Progenitor cell of endocrine pancreas (in vitro differentiated cells): ENCODE measurements around the gene MYO1E. TPM values are rescaled to one million over a fixed set of nuclear protein-coding genes. Genes with fewer than 3 reads are reported as not detected.
"Not testable (repeated sequence)": the region's sequence is repeated elsewhere in the genome, so short reads cannot be mapped to it uniquely, and the experiment has no call there.

Experiments
- DNase-seq: peaks from one replicate; pipeline ENCODE4 v3.0.0; 2021; ENCODE audit warnings: low spot score; ENCODE audit not compliant: unreplicated experiment
- H3K27ac Mint-ChIP-seq: 2 replicates; pipeline ENCODE4 v1.8.0; 2021; ENCODE audit warnings: mild to moderate bottlenecking, moderate library complexity, mixed read lengths
- H3K27me3 Mint-ChIP-seq: 2 replicates; pipeline ENCODE4 v1.8.0; 2021; ENCODE audit warnings: mixed read lengths
- H3K36me3 Mint-ChIP-seq: 2 replicates; pipeline ENCODE4 v1.8.0; 2022; ENCODE audit warnings: mixed read lengths; ENCODE audit not compliant: insufficient read depth
- H3K4me1 Mint-ChIP-seq: 2 replicates; pipeline ENCODE4 v1.8.0; 2021; ENCODE audit warnings: low read depth, mixed read lengths
- H3K4me3 Mint-ChIP-seq: 2 replicates; pipeline ENCODE4 v1.8.0; 2021; ENCODE audit warnings: low read depth, mild to moderate bottlenecking, moderate library complexity, mixed read lengths
- H3K9me3 Mint-ChIP-seq: 2 replicates; pipeline ENCODE4 v1.8.0; 2021; ENCODE audit warnings: low read depth, mixed read lengths
- total RNA-seq: library from RNA; stranded (reverse); gene quantifications from 2 replicates; pipeline ENCODE4 v1.2.1, GENCODE V29; 2021
- TF ChIP-seq, protein P1 (sequence below): fragments of 200-600 bp; sonication (generic); IDR thresholded peaks from one replicate; pipeline ENCODE4 v1.5.0; 2021; ENCODE audit warnings: antibody characterized with exemption, mild to moderate bottlenecking; ENCODE audit not compliant: unreplicated experiment

The MYO1E gene
- total RNA-seq, 1 donor from 2014 or later = 40.4 TPM

GRCh38 chr15:59345326-59345725 lies 27.3 kb downstream of the MYO1E start:
- no peak for DNase-seq
- Mint-ChIP-seq H3K4me1 (no peaks in the 10 kb centered on the region), H3K27me3 (no peaks in the 10 kb centered on the region), H3K36me3 (peaks cover 6% of the 10 kb centered on the region), H3K4me3 (no peak overlapping the region), H3K27ac (no peak overlapping the region), H3K9me3 (peaks cover 18% of the 10 kb centered on the region)
- TF ChIP-seq, protein P1, sequence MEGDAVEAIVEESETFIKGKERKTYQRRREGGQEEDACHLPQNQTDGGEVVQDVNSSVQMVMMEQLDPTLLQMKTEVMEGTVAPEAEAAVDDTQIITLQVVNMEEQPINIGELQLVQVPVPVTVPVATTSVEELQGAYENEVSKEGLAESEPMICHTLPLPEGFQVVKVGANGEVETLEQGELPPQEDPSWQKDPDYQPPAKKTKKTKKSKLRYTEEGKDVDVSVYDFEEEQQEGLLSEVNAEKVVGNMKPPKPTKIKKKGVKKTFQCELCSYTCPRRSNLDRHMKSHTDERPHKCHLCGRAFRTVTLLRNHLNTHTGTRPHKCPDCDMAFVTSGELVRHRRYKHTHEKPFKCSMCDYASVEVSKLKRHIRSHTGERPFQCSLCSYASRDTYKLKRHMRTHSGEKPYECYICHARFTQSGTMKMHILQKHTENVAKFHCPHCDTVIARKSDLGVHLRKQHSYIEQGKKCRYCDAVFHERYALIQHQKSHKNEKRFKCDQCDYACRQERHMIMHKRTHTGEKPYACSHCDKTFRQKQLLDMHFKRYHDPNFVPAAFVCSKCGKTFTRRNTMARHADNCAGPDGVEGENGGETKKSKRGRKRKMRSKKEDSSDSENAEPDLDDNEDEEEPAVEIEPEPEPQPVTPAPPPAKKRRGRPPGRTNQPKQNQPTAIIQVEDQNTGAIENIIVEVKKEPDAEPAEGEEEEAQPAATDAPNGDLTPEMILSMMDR = no peak

GRCh38 chr15:59344311-59344710 lies 28.4 kb downstream of the MYO1E start:
- peaks cover 6% of the 10 kb centered on the region for H3K36me3 Mint-ChIP-seq

DNA sequence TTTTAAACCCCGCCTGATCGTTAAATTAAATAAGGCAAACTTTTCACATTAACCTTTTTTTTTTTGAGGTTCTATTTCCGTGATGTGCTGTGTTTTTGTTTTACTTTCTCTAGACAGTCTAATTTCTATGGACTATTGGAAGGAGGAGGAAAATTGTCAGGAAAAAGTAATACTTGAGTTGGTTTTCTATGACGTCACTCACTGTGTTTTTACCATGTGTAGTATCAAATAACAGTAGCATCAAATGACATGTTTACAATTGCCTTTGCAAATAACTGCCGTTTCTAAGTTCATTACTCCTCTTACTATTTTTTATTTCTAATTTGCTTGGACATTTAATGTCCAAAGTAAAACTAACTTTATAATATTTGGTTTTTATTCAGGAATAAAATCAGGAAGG lies 32.3 kb downstream of the MYO1E start:
- no peak overlapping the region for H3K27ac Mint-ChIP-seq
- H3K4me3 Mint-ChIP-seq = no peak overlapping the region
- no peaks in the 10 kb centered on the region for H3K27me3 Mint-ChIP-seq
- no peak for DNase-seq
- TF ChIP-seq, protein P1 = no peak
- peaks cover 18% of the 10 kb centered on the region for H3K9me3 Mint-ChIP-seq
- H3K36me3 Mint-ChIP-seq = peaks cover 6% of the 10 kb centered on the region
- H3K4me1 Mint-ChIP-seq = no peaks in the 10 kb centered on the region

More at GRCh38 chr15:59344311-59344710, 28.4 kb downstream of the MYO1E start:
- Mint-ChIP-seq H3K27ac (no peak overlapping the region), H3K4me3 (no peak overlapping the region), H3K4me1 (no peaks in the 10 kb centered on the region), H3K9me3 (peaks cover 18% of the 10 kb centered on the region), H3K27me3 (no peaks in the 10 kb centered on the region)
- TF ChIP-seq, protein P1 = no peak
- no peak for DNase-seq

DNA sequence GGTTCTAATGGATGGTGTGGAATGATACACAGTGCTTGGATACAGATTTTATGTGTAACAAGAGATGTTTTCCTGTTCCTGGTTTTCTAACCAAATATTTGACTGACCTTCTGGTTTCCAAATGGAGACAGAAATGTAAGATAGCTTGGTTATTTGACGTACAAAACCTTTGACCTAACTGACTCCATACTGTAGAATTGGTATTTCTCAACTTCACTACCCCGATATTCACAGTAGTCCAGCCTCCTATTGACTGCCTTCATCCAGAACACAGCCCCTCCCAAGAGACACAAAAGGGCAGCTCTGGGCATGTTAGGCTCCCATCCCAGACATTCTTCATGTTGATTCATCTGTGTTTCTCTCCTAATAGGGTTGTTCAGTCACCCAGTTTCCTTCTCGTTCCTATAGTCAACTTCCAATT lies 33.4 kb downstream of the MYO1E start:
- Mint-ChIP-seq H3K27me3 (no peaks in the 10 kb centered on the region), H3K4me1 (no peaks in the 10 kb centered on the region)

DNA sequence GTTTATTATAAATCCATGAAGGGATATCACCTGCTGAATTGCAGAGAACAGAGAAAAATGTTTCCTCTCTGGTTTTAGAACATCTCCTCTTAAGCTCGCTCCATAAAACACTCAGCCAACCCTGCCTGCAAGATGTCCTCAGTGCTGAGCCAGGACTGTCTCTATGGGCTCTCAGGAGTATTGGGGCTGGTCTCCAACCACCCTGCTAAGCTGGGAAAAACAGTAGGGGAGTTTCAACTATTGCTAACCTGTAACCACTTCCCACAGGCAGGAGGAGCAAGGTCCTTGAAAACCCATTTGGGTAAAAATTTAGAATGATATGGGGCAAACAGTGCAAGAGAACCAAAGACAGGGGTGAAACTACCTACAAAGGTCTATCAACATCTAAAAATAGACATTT lies 34.3 kb downstream of the MYO1E start:
- no peaks in the 10 kb centered on the region for H3K4me1 Mint-ChIP-seq
- H3K27ac Mint-ChIP-seq = no peak overlapping the region
- H3K27me3 Mint-ChIP-seq = no peaks in the 10 kb centered on the region
- TF ChIP-seq, protein P1 = no peak
- H3K36me3 Mint-ChIP-seq = peaks cover 3% of the 10 kb centered on the region
- no peak for DNase-seq
- H3K9me3 Mint-ChIP-seq = peaks cover 14% of the 10 kb centered on the region
- H3K4me3 Mint-ChIP-seq = no peak overlapping the region

More for the DNA sequence above, 33.4 kb downstream of the MYO1E start:
- H3K36me3 Mint-ChIP-seq = peaks cover 6% of the 10 kb centered on the region
- TF ChIP-seq, protein P1 = no peak
- H3K27ac Mint-ChIP-seq = no peak overlapping the region
- no peak overlapping the region for H3K4me3 Mint-ChIP-seq
- DNase-seq = no peak
- H3K9me3 Mint-ChIP-seq = peaks cover 18% of the 10 kb centered on the region

GRCh38 chr15:59336725-59337124 lies 35.9 kb downstream of the MYO1E start:
- not testable (repeated sequence) for DNase-seq, H3K4me1 Mint-ChIP-seq, H3K27ac Mint-ChIP-seq, H3K36me3 Mint-ChIP-seq, H3K4me3 Mint-ChIP-seq, H3K9me3 Mint-ChIP-seq, H3K27me3 Mint-ChIP-seq
